Ovary (tissue), 3 donors: Measurements from ENCODE around the gene CERS6.

Experiments
- CTCF ChIP-seq, 3 donors: fragments of 450-650 bp in 2 of 3; fragments of 200-600 bp in 1 of 3; IDR thresholded peaks; one replicate each; pipeline versions ENCODE4 v1.5.1 to v1.8.0; 2016 to 2022; ENCODE audit warnings: antibody characterized with exemption in 3 of 3, mild to moderate bottlenecking in 1 of 3
- EP300 ChIP-seq: sonication (generic); formaldehyde crosslinking; IDR thresholded peaks from one replicate; pipeline ENCODE4 v1.6.1; 2017; ENCODE audit warnings: antibody characterized with exemption
- POLR2A ChIP-seq: fragments of 450-650 bp; IDR thresholded peaks from one replicate; pipeline ENCODE4 v1.6.1; 2017; ENCODE audit warnings: antibody characterized with exemption, mild to moderate bottlenecking, moderate library complexity
- donor health status: DM: no; HTN: no; CAD: no.

DNA sequence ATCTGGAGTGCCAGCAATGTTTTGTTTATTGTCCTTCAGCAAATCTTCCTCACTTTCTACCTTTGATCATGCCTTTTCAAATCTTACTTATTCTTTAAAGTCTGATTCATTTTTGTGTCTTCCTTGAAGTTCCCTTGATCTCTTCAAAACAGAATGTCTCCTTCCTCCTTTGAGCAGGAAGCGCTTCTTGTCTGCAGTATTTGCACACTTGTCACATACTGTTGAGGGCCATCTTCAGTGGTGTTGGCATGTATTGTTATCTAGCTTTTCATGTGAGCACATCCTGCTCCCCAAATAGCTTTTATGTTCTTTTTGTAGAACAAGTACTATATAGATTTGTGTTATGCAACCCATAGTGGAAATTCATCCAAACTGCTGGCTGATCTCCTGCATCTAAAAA, 5.9 kb upstream of the CERS6 start:
- TF ChIP-seq CTCF (IDR thresholded peaks at IDR 0.05), result no peak
- TF ChIP-seq EP300, result no peak
- no peak for TF ChIP-seq POLR2A
